ENCODE results near the gene UTS2B.

UTS2B gene, protein sequence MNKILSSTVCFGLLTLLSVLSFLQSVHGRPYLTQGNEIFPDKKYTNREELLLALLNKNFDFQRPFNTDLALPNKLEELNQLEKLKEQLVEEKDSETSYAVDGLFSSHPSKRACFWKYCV

DNA sequence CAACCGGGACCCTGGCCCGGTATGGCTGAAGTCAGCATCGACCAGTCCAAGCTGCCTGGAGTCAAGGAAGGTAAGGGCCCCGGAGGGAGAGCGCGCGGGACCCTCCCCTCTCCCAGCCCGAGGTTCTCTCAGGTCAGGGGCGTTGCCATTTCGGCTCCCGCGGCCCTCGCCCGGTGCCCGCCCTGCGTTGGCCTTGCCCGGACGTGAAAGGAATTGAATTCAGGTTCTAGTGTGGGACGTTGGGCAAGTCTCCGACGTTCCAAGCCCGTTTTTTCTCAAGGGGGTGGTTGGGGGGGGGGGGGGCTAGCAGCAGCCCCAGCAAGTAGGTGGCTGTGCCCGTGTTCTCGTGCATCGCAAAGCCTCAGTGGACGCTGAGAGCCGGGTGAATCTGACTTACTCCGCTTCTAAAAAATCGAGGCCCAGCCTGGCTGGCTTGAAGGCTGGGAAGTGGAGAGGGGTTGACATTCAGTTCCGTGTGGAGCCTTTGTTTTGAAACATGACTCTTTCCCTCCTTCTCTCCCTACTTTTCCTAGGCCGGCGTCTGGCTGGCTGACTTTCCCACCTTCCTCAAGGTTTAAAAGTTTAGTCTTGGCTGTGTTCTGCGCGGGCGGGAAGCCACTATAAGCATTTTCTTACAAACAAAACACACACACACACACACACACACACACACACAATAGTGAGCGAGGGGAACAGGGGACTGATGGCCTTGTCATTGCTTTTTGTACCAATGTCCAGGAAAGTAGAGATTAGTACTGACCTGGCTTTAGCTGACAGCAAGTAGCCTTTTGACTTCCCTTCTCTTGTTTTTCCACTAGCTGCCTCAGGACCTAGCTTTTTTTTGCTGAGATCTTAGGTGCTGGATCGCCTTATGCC, at the start of gene UTS2B:
UTS2B (minus strand) TSS at position 873 of the 876 bp plus-strand sequence. CDS start 48,337 bp downstream, outside the sequence.
- peak; percentile 70 for DNase-seq

DNA sequence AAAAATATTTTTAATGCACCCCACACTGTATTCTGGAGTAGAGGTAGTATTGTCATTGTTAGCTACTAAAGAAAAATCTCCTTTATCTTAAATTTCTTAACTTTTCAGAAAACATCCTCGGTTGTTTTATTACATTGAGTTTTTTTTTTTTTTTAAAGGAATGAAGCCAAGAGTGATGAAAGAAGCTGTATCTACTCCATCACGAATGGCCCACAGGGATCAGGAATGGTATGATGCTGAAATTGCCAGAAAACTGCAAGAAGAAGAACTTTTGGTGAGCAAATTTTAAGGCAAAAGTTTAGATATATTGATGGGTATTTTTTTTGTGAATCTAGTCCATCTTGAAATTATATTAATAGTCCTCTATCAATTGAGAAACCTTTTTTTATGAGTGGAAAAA, 49.7 kb upstream of the UTS2B start:
- DNase-seq = no peak

DNA sequence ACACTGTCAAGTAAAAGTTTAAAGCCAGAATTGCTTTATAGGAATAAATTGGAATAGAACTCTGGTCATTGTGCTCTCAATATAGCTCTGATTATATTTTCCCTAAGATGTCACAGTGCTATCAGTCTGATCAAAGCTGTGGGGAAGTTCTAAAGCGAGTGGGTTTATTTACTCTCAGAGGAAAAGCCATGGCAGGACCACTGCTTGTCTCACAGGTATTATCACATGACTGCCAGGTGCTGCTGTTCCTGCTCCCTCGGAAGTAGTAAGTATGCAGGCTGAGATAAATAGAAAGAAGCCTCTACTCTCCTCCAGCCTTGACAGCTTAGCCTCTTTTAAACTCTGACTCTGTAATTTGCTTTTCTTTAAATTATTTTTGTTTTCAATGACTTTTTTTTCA, 49.1 kb upstream of the UTS2B start:
- no peak for DNase-seq

DNA sequence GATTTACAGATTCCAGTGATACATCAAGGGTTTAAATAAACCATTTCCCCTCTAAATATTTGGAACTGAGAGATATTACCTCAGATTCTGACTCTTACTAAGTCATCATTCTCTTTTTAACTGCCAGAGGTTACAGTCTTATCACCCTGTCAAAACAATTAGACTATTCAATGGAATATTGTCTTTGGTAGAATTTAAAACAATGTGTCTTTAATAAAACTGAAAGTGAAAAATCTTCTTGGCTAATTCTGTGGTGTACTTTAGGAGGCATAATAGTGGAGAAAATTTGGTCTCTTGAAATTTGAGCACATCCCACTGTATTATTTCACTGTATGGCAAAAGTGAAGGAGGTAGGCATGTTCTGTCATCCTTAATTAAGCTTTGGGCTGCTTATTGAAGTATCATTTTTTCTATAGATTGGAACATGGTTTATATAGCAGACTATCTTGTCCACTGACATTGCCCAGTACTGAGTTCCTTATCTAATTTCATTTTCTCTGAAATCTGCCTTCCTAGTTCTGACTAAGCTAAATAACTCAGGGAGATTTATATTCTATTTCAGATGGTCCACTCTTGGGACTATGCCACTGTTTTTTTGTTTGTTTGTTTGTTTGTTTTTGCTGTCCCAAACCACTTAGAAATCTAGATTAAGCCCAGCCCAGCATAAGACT, 48.0 kb upstream of the UTS2B start:
- no peak for DNase-seq

DNA sequence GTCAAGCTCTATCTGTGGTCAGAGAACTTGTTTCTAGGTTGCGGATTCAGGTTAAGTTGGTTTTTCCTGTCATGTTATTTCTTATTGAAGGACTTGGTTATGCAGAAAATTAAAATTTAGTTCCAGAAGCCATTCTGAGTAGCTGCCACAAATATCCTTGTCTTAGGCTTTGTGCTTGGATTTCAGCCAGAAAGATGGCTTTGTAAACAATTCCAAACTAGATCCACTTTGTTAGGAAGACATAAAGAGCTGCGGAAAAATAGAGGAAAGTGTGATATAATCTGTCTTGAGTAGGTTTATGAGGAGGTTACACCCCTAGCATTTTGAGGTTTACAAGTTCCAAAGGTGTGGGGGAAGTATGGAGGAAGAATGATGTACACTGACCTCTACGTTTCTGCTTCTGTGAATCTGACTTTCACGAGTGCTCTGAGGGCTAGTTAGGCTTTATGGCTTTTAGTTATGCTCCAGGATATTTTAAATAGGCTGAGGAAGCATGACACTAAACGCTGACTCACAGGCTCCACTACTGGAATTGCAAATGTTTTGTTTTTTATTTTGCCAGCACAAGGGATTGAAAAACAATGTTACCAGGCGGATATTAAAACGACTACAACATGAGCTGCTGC, 46.3 kb upstream of the UTS2B start:
- no peak for DNase-seq

DNA sequence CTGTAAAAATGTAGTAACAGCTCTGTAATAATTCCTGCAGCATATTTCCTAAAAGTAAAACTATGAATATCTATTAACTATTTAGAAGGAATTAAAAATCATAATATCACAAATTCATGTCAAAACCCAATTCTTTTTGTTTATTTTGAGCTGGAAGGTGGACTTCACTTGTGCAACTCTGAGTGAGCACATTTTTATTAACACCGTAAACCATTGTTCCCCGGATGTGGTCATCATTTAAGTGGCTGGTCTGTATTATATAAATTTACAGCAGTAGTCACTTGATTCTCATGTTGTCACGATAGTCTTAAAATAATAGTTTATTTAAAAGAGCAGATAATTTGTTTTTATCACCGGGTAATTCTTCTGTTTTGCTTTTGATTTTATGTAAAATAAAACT, 43.0 kb upstream of the UTS2B start:
- DNase-seq = no peak

DNA sequence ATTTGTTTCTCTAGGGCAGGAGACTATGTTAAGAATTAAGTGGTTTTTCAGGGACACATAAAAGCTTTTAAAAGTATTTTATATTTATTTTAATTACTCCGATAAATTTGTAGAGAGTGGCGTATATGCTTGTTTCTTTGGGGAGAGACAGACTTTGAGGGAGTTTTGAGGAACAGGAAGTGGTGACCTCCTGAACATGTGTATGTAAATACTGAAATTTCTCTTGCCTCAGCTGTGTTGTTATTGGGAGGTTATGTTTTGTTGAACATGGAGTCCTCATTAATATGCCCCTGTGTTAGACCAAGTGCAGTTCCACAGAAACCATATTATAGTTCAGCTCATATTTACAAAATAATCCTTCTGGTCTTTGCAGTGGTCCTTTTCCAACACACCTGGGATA, 41.8 kb upstream of the UTS2B start:
- no peak for DNase-seq

DNA sequence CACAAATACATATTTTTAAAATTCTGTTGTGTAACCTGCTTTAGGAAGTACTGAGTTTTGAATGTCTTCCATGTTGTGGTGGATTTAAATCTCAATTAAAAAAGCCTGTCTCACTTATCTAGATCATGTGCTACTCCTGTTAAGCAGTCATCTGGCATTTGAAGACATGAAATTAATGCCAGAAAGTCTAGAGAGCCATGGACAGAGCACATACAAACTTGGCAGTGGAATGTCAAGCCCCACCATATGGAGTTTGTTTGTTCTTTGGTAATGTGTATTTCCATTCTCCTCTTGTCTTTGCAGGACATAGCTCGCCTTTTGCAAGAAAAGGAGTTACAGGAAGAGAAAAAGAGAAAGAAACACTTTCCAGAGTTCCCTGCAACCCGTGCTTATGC, 39.3 kb upstream of the UTS2B start:
- DNase-seq = peak; percentile 18

DNA sequence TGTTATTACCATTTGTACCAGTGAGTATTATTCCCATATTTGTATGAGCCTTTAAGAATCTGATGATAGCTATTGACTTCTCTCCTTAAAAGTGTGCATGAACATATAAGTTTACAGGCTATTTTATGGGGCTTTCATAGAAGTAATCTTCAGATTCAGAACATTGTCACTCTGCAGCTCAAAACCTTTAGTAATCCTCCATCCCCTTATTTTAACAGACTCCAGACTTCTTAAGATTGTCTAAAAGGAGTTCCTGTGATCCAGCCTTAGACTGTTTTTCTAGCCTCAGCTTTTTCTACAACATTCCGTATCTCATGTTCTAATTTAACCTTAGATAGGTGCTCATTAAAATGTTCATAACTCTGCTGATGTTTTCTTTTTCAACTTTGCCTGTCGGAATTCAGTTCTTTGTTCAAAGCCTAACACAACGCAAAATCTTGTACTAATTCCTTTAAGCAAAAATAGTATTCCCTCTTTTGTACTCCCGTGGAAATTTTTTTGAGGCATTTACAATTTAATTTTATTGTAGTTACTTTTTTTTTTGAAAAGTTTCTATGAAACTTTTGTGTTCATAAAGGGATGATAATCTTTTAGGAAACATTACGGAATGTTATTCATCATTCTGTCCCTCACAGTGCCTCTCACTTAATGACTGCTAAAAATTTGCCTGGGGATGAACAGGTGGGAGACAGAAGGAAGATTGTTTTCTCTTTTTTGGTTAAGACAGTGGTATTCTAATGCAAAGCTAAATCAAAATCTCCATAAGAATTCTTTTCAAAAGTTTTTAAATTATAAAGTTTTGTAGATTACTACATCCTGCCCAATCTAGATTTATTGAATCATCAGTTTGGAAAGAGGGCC, 38.7 kb upstream of the UTS2B start:
- DNase-seq = no peak

DNA sequence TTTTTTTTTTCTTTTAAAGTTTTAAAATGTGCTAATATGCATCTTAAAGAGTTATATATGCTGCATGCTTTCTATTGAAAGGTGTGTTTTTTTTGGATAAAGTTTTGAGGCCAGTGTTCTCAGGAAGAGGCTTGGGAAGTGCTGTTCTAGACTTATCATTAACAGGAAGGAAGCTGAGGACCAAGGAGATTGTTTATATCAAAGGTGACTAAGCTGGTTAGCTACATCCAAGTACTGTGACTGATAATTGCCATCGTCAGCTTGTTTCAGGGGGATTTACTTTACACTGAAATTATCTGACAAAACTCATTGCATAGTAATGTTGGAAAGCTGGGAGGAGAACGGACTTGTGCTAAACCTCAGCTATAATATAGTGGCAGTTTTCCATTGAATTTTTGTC, 36.3 kb upstream of the UTS2B start:
- no peak for DNase-seq

DNA sequence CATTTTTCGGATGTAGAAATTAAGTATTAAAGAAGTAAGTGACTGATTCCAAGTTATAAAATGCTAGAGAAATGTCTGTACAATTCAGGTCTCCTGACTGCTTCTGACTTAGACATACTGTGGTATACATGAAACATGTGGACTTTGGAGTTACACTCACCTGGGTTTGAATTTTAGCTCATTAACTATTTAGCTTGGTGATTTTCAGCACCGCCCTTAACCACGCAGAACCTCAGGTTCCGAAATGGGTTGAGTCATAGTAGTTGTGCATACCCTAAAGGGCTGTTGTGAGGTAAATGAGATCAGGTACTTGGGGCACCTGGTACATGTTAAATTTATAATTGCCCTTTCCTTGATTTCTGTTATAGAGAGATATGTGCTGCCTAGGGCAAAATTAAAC, 32.9 kb upstream of the UTS2B start:
- DNase-seq = no peak

DNA sequence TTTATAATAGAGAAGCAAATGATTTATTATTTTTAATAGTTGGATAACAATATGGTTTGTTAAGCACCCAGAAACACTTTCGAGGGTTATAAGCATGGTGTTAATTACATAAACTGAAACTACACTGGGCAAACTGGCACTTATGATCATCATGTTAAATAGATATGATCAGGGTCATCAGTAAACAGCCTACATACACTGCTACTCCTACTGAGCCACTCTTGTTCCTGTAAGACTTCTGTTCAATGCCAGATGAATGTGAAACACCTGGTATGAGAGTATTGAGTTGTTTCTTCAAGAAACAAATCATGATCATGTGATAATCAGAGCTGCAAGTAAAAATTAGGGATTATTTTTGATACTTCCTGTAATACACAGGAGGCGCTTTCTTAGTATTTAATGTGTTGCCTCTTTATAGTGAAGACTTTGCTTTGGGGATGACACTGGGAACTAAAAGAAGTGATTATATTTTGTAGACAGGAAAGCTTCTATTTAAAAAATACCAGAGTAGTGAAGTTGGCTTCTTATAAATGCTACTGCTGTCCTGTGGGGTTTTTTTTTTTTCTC, 32.3 kb upstream of the UTS2B start:
- no peak for DNase-seq

DNA sequence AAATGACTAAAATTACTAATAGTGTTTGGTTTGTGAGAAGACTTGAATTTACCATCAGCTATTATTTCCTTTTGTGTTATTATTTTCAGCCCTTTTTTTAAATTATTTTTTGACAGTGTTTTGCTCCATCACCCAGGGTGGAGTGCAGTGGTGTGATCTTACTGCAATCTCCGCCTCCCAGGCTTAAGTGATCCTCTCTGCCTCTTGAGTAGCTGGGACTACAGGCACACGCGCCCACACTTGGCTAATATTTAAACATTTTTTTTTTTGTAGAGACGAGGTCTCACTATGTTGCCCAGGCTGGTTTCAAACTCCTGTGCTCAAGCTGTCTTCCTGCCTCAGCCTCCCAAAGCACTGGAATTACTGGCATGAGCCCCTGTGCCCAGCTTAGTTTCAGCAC, 31.7 kb upstream of the UTS2B start:
- no peak for DNase-seq

DNA sequence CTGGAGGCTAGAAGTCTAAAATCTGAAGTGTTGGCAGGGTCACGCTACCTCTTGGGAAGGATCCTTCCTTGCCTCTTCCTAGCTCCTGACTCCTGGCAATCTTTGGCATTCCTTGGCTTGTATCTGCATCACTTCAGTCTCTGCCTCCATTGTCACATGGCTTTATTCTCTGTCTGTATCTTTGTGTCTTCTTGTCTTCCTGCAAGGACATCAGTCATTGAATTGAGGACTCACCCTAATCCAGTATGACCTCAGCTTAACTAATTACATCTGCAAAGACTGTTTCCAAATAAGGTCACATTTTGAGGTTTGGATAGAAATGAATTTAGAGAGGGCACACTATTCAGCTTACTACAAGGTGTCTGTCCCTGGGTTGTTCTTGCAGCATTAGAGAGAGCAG, 31.1 kb upstream of the UTS2B start:
- DNase-seq = no peak

DNA sequence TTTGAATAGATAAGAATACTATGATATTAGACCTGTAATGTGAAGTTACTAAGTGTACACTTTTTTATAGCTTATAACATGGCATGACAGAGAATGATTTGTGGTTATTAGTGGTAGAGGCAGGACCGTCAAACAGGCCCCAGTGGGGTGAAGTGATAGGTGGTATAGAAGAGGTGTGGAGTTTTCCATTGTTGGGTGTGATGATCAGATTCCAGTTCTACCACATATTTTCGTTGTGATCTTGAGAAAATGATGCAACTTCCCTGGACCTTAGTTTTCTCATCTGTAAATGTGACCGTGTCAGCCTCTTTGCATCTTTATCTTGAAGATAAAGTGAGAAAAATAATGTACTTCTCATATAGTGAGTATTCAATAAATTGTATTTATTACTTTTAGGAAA, 30.3 kb upstream of the UTS2B start:
- DNase-seq = no peak

DNA sequence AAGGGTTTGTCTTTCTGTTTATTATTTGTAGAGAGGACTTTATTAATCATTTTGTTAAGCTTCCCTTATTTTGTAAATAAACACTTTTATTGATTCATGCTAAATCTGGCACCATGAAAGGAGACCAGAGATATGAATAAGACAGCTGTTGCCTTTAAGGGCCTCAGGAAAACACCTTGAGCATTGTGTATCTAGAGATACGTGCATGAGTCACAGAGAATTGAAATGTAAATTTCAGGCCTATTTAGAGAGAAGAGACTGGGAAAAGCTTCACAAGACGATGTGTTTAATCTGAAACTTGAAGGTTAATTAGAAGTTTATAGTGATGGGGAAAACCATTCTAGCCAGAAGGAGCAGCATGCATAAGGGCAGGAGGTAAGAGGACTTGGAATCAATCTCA, 28.6 kb upstream of the UTS2B start:
- DNase-seq = no peak

DNA sequence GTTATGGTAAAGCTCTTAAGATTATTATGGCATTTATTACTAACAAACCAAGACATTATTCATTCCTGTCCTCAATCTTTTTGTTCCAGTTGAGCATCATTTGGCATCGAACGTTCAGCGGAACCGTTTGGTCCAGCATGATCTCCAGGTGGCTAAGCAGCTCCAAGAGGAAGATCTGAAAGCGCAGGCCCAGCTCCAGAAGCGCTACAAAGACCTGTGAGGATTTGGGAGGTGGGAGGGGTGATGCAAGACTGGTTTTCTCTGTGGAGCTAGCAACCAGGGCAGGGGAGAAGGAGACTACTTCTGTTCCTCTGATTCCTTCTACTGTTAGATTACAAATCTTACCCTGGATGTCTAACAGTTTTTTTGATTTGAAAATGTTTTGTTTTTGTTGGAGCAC, 27.6 kb upstream of the UTS2B start:
- no peak for DNase-seq

DNA sequence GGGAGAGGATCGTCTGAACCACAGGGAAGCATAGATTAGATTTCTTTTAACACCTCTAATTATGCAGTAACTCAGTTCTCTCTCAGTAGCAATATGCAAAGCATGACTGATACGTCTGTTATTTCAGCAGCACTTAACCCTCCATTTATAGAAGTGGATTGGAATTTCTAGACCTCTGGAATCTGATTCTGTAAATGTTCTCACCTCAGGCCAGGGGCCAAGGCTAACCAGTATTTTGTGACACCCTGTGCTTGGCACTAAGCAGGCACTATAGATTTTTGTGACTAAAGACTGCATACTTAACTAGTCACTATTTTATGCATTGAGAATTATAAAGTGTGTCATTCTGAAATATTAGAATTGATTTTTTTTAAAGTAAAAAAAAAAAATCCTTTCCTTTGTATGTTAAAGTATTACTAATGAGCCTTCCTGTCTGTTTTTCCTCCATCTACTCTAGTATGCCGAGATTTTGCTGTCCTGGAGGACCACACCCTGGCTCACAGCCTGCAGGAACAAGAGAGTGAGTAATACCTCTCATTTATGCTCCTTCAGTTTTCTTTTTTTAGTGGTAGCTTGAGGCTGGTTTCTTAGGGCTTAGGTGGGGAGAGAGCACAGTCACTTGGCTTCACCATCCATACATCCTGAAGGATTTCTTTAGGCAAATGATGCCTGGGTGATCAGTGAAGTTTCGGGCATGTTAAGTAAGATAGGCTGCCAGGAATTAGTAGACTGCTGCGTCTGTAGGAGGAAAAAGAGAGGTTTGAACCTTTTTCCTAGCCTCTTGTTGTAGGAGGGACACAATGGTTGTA, 26.5 kb upstream of the UTS2B start:
- no peak for DNase-seq

DNA sequence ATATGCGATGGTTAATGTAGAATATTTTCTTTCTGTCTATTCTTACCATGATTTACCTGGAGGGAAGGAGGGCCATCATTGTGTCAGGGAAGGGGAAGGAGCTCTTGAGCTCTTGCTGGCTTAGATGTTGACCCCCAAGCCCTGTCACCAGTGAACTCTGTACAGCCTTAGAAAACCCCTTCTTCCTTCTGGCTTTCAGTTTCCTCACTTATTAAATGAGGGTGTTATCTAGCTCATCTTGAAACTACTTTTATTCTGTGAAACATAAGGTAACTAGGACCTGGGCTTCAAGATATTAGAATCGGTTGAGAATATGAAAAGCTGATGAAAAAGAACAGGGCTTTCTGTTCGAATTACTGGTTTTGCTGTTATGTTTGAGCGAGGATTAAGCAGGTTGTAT, 25.1 kb upstream of the UTS2B start:
- no peak for DNase-seq

DNA sequence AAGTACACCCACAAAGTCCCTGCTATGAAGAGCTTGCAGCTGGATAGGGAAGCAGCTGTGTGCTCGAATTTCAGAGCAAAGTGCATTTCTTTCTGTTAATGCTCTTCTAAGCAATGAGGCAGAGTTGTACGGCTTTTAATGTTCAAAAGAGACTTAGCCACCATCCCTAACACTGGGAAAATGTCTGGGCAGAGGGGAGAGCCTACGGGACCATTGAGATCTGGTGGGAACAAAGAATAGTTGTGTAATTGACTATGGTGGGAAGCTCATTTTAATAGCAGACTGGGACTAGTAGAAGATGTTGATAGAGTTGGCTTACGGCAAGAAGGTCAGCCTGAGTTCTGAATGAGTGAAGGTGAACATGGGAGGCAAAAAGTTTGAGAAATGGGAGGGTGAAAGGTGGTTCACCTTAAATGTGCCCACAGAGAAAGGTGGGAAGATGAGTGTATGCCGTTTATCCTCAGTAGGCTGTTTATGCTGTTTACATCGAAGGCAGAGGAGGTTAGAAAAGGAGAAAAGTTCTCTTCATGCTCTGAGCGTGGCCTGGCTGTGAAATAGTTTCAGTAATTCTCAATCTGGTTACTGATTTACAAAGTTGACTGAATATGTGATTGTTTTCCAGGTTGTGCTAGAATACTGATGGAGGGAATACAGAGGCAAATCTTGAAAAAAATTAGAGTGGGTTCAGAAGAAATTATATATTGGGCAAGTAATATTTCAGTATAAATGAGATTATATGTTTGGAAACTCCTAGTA, 22.9 kb upstream of the UTS2B start:
- DNase-seq = no peak

DNA sequence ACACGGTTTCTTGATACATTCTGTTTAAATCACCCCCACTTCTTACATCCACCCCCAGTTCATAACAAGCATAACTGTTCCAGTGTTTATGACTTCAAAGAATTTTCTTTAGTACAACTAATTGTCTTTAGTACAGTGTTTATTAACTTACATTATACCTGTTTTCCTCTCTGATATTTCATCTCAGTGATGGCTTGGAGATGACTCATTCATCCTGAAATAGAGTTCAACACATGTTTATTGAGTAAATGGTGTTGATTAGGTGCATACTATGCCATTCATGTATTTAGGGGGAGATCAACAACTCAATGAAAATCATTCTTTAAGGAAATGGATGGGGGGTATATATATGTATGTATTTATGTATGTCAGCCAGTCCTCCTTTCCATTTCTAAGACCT, 21.7 kb upstream of the UTS2B start:
- DNase-seq = no peak

Measured in NCI-H2171 treated with DMSO at 0.1 percent for 48 hours (cell line).